Measurements from ENCODE around the gene SPTLC2.

SPTLC2 gene

DNA sequence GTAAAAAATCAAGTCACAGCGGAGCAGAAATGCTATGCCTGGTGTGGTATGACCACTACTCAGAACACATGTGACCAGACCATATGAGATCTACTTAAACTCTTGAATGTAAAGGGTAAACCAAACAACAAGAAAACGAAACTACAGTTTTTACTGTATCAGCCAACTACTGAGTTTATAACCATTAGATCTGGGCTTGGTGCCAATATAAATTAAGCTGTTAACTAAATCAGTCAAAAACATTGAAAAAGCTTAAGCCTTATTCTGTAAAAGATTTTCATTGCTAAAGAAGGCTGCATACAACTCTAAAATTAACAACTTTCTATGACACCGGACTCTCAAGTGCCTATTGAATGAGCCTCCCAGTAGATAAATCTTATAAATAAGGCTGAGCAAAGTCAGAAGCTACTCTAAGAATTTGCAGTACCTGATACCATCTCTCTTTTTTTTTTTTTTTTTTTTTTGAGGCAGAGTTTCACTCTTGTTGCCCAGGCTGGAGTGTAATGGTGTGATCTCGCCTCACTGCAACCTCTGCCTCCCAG is 35.4 kb downstream of the SPTLC2 start:
- no peak for TF ChIP-seq CTCF (IDR thresholded peaks at IDR 0.05; ENCODE audit: borderline replicate concordance, control extremely low read depth, extremely low read depth, insufficient read depth, missing control alignments)
- in situ Hi-C loops (cut with MboI; ENCODE audit: low sequenced_read_pairs, unreplicated experiment) = no loop called here
- peak; percentile 75 for DNase-seq (ENCODE audit: low spot score)

DNA sequence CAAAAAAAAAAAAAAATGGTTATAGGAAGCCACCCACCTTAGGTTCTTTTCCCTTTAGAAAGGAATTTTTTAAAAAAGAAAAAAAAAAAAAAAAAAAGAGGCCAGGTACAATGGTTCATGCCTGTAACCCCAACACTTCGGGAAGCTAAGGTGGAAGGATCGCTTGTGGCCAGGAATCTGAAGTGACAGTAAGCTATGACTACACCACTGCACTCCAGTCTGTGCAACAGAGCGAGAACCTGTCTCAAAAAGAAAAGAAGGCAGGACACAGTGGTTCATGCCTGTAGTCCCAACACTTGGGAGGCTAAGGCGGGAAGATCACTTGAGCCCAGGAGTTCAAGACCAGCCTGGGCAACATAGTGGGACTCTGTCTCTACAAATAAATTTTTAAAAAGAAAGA is 36.0 kb downstream of the SPTLC2 start:
- no peak for DNase-seq (ENCODE audit: low spot score)
- TF ChIP-seq CTCF (IDR thresholded peaks at IDR 0.05; ENCODE audit: borderline replicate concordance, control extremely low read depth, extremely low read depth, insufficient read depth, missing control alignments) = no peak
- in situ Hi-C loops (cut with MboI; ENCODE audit: low sequenced_read_pairs, unreplicated experiment) = no loop called here

GRCh38 chr14:77579780-77580179 is 36.7 kb downstream of the SPTLC2 start:
- DNase-seq (ENCODE audit: low spot score) = no peak
- in situ Hi-C loops (cut with MboI; ENCODE audit: low sequenced_read_pairs, unreplicated experiment) = no loop called here
- no peak for TF ChIP-seq CTCF (IDR thresholded peaks at IDR 0.05; ENCODE audit: borderline replicate concordance, control extremely low read depth, extremely low read depth, insufficient read depth, missing control alignments)

GRCh38 chr14:77579065-77579464 is 37.4 kb downstream of the SPTLC2 start:
- no peak for TF ChIP-seq CTCF (IDR thresholded peaks at IDR 0.05; ENCODE audit: borderline replicate concordance, control extremely low read depth, extremely low read depth, insufficient read depth, missing control alignments)

GRCh38 chr14:77574446-77575115 is 41.9 kb downstream of the SPTLC2 start:
- in situ Hi-C loops (cut with MboI; ENCODE audit: low sequenced_read_pairs, unreplicated experiment) = no loop called here
- TF ChIP-seq CTCF (IDR thresholded peaks at IDR 0.05; ENCODE audit: borderline replicate concordance, control extremely low read depth, extremely low read depth, insufficient read depth, missing control alignments) = no peak

More at GRCh38 chr14:77579065-77579464, 37.4 kb downstream of the SPTLC2 start:
- DNase-seq (ENCODE audit: low spot score) = no peak
- in situ Hi-C loops (cut with MboI; ENCODE audit: low sequenced_read_pairs, unreplicated experiment) = no loop called here

GRCh38 chr14:77573964-77574363 is 42.5 kb downstream of the SPTLC2 start:
- no peak for DNase-seq (ENCODE audit: low spot score)
- no peak for TF ChIP-seq CTCF (IDR thresholded peaks at IDR 0.05; ENCODE audit: borderline replicate concordance, control extremely low read depth, extremely low read depth, insufficient read depth, missing control alignments)

More at GRCh38 chr14:77574446-77575115, 41.9 kb downstream of the SPTLC2 start:
- no peak for DNase-seq (ENCODE audit: low spot score)

More at GRCh38 chr14:77573964-77574363, 42.5 kb downstream of the SPTLC2 start:
- in situ Hi-C loops (cut with MboI; ENCODE audit: low sequenced_read_pairs, unreplicated experiment) = no loop called here

Measured in GM13976 (cell line).